ENCODE measurements around the gene PARP3. TPM values are rescaled to one million over a fixed set of nuclear protein-coding genes. Genes with fewer than 3 reads are reported as not detected.

The PARP3 gene
- total RNA-seq, 4 donors from 2014 or later, result 6.0 to 16.2 (median 9.0) TPM

GRCh38 chr3:51977446-51978142 is 35.4 kb downstream of the PARP3 start:
- 59 to 79% methylated on average over 9 of the region's 9 CpGs for WGBS, 2 donors
- H3K4me3 ChIP-seq (ENCODE audit: low read depth, poor library complexity, severe bottlenecking), result no peak overlapping the region
- peak in 1 of 2 donors; percentile 78 for DNase-seq (ENCODE audit: low spot score in 2 of 2)
- TF ChIP-seq CTCF (IDR thresholded peaks at IDR 0.05), result no peak
- no peak for TF ChIP-seq POLR2A (IDR thresholded peaks at IDR 0.05)
- intact Hi-C loops (cut with DNase I; ENCODE audit: low total_unique reads), result no loop called here

GRCh38 chr3:51978143-51978502 is 36.0 kb downstream of the PARP3 start:
- 67 to 78% methylated on average over 4 of the region's 4 CpGs for WGBS, 2 donors
- peak in 1 of 2 donors; percentile 83 for DNase-seq (ENCODE audit: low spot score in 2 of 2)
- TF ChIP-seq CTCF (IDR thresholded peaks at IDR 0.05), result no peak
- no peak for TF ChIP-seq POLR2A (IDR thresholded peaks at IDR 0.05)

GRCh38 chr3:51980253-51980652 is 38.1 kb downstream of the PARP3 start:
- TF ChIP-seq CTCF (IDR thresholded peaks at IDR 0.05) (no peak), POLR2A (IDR thresholded peaks at IDR 0.05) (no peak)
- DNase-seq (ENCODE audit: low spot score in 2 of 2), result no peak
- intact Hi-C loops (cut with DNase I; ENCODE audit: low total_unique reads), result no loop called here
- H3K4me3 ChIP-seq (ENCODE audit: low read depth, poor library complexity, severe bottlenecking), result no peak overlapping the region
- WGBS, 2 donors, result 98 to 100% methylated on average over 10 of the region's 10 CpGs

More at GRCh38 chr3:51978143-51978502, 36.0 kb downstream of the PARP3 start:
- intact Hi-C loops (cut with DNase I; ENCODE audit: low total_unique reads), result no loop called here
- no peak overlapping the region for H3K4me3 ChIP-seq (ENCODE audit: low read depth, poor library complexity, severe bottlenecking)

- WGBS, 2 donors, result 10 to 13% methylated on average over 4 of the region's 4 CpGs
- TF ChIP-seq POLR2A (IDR thresholded peaks at IDR 0.05) (no peak), CTCF (IDR thresholded peaks at IDR 0.05) (peak in 1 of 3 donors; percentile 40)
- intact Hi-C loops (cut with DNase I; ENCODE audit: low total_unique reads), result no loop called here
- peak overlapping the region; percentile 39 for H3K4me3 ChIP-seq (ENCODE audit: low read depth, poor library complexity, severe bottlenecking)
- DNase-seq (ENCODE audit: low spot score in 2 of 2), result peak in 1 of 2 donors; percentile 86
Measured at GRCh38 chr3:51982352-51982837, 40.2 kb downstream of the PARP3 start.

GRCh38 chr3:51982838-51983577 is 40.8 kb downstream of the PARP3 start, which contains the start of gene ACY1:
ACY1 (plus strand) TSS chr3:51983535; CDS start chr3:51984065, 530 bp downstream.
- WGBS, 2 donors, result 1% methylated on average over 13 to 41 of the region's 68 CpGs
- TF ChIP-seq CTCF (IDR thresholded peaks at IDR 0.05) (no peak), POLR2A (IDR thresholded peaks at IDR 0.05) (no peak)
- intact Hi-C loops (cut with DNase I; ENCODE audit: low total_unique reads), result no loop called here
- peak; percentile 79 to 96 for DNase-seq (ENCODE audit: low spot score in 2 of 2)
- peak within 1 kb of the TSS; percentile 39 for H3K4me3 ChIP-seq (ENCODE audit: low read depth, poor library complexity, severe bottlenecking)
